ENCODE data around the gene SPTSSA.
"Not testable (repeated sequence)": the region's sequence is repeated elsewhere in the genome, so short reads cannot be mapped to it uniquely, and the experiment has no call there.

Gene SPTSSA

GRCh38 chr14:34424488-34424887, 37.6 kb downstream of the SPTSSA start:
- no peaks in the 10 kb centered on the region for H3K4me1 ChIP-seq (ENCODE audit: control insufficient read depth, insufficient read depth, low read length)
- H3K9ac ChIP-seq (ENCODE audit: low read depth, low read length): no peak overlapping the region
- H3K4me2 ChIP-seq (ENCODE audit: low read length): no peak overlapping the region
- H3K9me3 ChIP-seq (replicated peaks; ENCODE audit: low read length): peaks cover 3% of the 10 kb centered on the region
- no peaks in the 10 kb centered on the region for H3K27me3 ChIP-seq (ENCODE audit: control insufficient read depth, insufficient read depth, low read length)
- H3K4me3 ChIP-seq (ENCODE audit: low read length): no peak overlapping the region
- H3K36me3 ChIP-seq (ENCODE audit: insufficient read depth, low read length): no peaks in the 10 kb centered on the region

- Histone ChIP-seq H3K4me3 (ENCODE audit: low read length) (no peak overlapping the region), H3K4me1 (ENCODE audit: control insufficient read depth, insufficient read depth, low read length) (no peaks in the 10 kb centered on the region), H3K36me3 (ENCODE audit: insufficient read depth, low read length) (no peaks in the 10 kb centered on the region), H3K9ac (ENCODE audit: low read depth, low read length) (no peak overlapping the region), H3K27me3 (ENCODE audit: control insufficient read depth, insufficient read depth, low read length) (no peaks in the 10 kb centered on the region), H3K9me3 (replicated peaks; ENCODE audit: low read length) (peaks cover 3% of the 10 kb centered on the region), H3K4me2 (ENCODE audit: low read length) (no peak overlapping the region)
These were observed 38.6 kb downstream of the SPTSSA start for GRCh38 chr14:34423445-34423844.

- H3K9me3 ChIP-seq (replicated peaks; ENCODE audit: low read length): peaks cover 3% of the 10 kb centered on the region
- H3K36me3 ChIP-seq (ENCODE audit: insufficient read depth, low read length): no peaks in the 10 kb centered on the region
- H3K9ac ChIP-seq (ENCODE audit: low read depth, low read length): no peak overlapping the region
- H3K4me2 ChIP-seq (ENCODE audit: low read length): no peak overlapping the region
- H3K27me3 ChIP-seq (ENCODE audit: control insufficient read depth, insufficient read depth, low read length): no peaks in the 10 kb centered on the region
- H3K4me3 ChIP-seq (ENCODE audit: low read length): no peak overlapping the region
- H3K4me1 ChIP-seq (ENCODE audit: control insufficient read depth, insufficient read depth, low read length): no peaks in the 10 kb centered on the region
These were observed 41.4 kb downstream of the SPTSSA start for GRCh38 chr14:34420547-34421150.

- Histone ChIP-seq H3K9me3 (replicated peaks; ENCODE audit: low read length) (no peaks in the 10 kb centered on the region), H3K4me1 (ENCODE audit: control insufficient read depth, insufficient read depth, low read length) (no peaks in the 10 kb centered on the region), H3K9ac (ENCODE audit: low read depth, low read length) (no peak overlapping the region), H3K27me3 (ENCODE audit: control insufficient read depth, insufficient read depth, low read length) (peaks cover under 1% of the 10 kb centered on the region), H3K4me2 (ENCODE audit: low read length) (no peak overlapping the region), H3K4me3 (ENCODE audit: low read length) (no peak overlapping the region), H3K36me3 (ENCODE audit: insufficient read depth, low read length) (no peaks in the 10 kb centered on the region)
These were observed 52.3 kb downstream of the SPTSSA start for GRCh38 chr14:34409721-34410120.

GRCh38 chr14:34407951-34408350, 54.1 kb downstream of the SPTSSA start:
- H3K9ac ChIP-seq (ENCODE audit: low read depth, low read length): no peak overlapping the region
- no peaks in the 10 kb centered on the region for H3K9me3 ChIP-seq (replicated peaks; ENCODE audit: low read length)
- H3K4me1 ChIP-seq (ENCODE audit: control insufficient read depth, insufficient read depth, low read length): no peaks in the 10 kb centered on the region
- H3K4me3 ChIP-seq (ENCODE audit: low read length): no peak overlapping the region
- H3K36me3 ChIP-seq (ENCODE audit: insufficient read depth, low read length): no peaks in the 10 kb centered on the region
- H3K27me3 ChIP-seq (ENCODE audit: control insufficient read depth, insufficient read depth, low read length): peaks cover 7% of the 10 kb centered on the region
- no peak overlapping the region for H3K4me2 ChIP-seq (ENCODE audit: low read length)

GRCh38 chr14:34404416-34404815, 57.6 kb downstream of the SPTSSA start:
- H3K4me3 ChIP-seq (ENCODE audit: low read length): no peak overlapping the region
- peaks cover 7% of the 10 kb centered on the region for H3K27me3 ChIP-seq (ENCODE audit: control insufficient read depth, insufficient read depth, low read length)
- no peak overlapping the region for H3K9ac ChIP-seq (ENCODE audit: low read depth, low read length)
- no peaks in the 10 kb centered on the region for H3K36me3 ChIP-seq (ENCODE audit: insufficient read depth, low read length)
- no peak overlapping the region for H3K4me2 ChIP-seq (ENCODE audit: low read length)
- no peaks in the 10 kb centered on the region for H3K9me3 ChIP-seq (replicated peaks; ENCODE audit: low read length)
- no peaks in the 10 kb centered on the region for H3K4me1 ChIP-seq (ENCODE audit: control insufficient read depth, insufficient read depth, low read length)

GRCh38 chr14:34403646-34404045, 58.4 kb downstream of the SPTSSA start:
- H3K4me1 ChIP-seq (ENCODE audit: control insufficient read depth, insufficient read depth, low read length): no peaks in the 10 kb centered on the region
- no peaks in the 10 kb centered on the region for H3K36me3 ChIP-seq (ENCODE audit: insufficient read depth, low read length)
- no peak overlapping the region for H3K4me2 ChIP-seq (ENCODE audit: low read length)
- H3K9ac ChIP-seq (ENCODE audit: low read depth, low read length): no peak overlapping the region
- peaks cover 7% of the 10 kb centered on the region for H3K27me3 ChIP-seq (ENCODE audit: control insufficient read depth, insufficient read depth, low read length)
- no peak overlapping the region for H3K4me3 ChIP-seq (ENCODE audit: low read length)
- H3K9me3 ChIP-seq (replicated peaks; ENCODE audit: low read length): no peaks in the 10 kb centered on the region

GRCh38 chr14:34398024-34398423, 64.0 kb downstream of the SPTSSA start:
- H3K27me3 ChIP-seq (ENCODE audit: control insufficient read depth, insufficient read depth, low read length): no peaks in the 10 kb centered on the region

GRCh38 chr14:34387974-34388516, 74.0 kb downstream of the SPTSSA start:
- H3K36me3 ChIP-seq (ENCODE audit: insufficient read depth, low read length): no peaks in the 10 kb centered on the region
- H3K9ac ChIP-seq (ENCODE audit: low read depth, low read length): no peak overlapping the region
- H3K4me3 ChIP-seq (ENCODE audit: low read length): no peak overlapping the region
- H3K4me1 ChIP-seq (ENCODE audit: control insufficient read depth, insufficient read depth, low read length): no peaks in the 10 kb centered on the region
- H3K9me3 ChIP-seq (replicated peaks; ENCODE audit: low read length): no peaks in the 10 kb centered on the region
- no peak overlapping the region for H3K4me2 ChIP-seq (ENCODE audit: low read length)
- peaks cover 3% of the 10 kb centered on the region for H3K27me3 ChIP-seq (ENCODE audit: control insufficient read depth, insufficient read depth, low read length)

More at GRCh38 chr14:34398024-34398423, 64.0 kb downstream of the SPTSSA start:
- Histone ChIP-seq H3K9me3 (replicated peaks; ENCODE audit: low read length) (no peaks in the 10 kb centered on the region), H3K4me2 (ENCODE audit: low read length) (no peak overlapping the region), H3K36me3 (ENCODE audit: insufficient read depth, low read length) (no peaks in the 10 kb centered on the region), H3K4me3 (ENCODE audit: low read length) (no peak overlapping the region), H3K4me1 (ENCODE audit: control insufficient read depth, insufficient read depth, low read length) (no peaks in the 10 kb centered on the region), H3K9ac (ENCODE audit: low read depth, low read length) (no peak overlapping the region)

GRCh38 chr14:34386865-34387485, 75.1 kb downstream of the SPTSSA start:
- Histone ChIP-seq H3K9ac (ENCODE audit: low read depth, low read length) (no peak overlapping the region), H3K4me2 (ENCODE audit: low read length) (no peak overlapping the region), H3K27me3 (ENCODE audit: control insufficient read depth, insufficient read depth, low read length) (peaks cover 3% of the 10 kb centered on the region), H3K4me3 (ENCODE audit: low read length) (no peak overlapping the region), H3K36me3 (ENCODE audit: insufficient read depth, low read length) (no peaks in the 10 kb centered on the region), H3K4me1 (ENCODE audit: control insufficient read depth, insufficient read depth, low read length) (no peaks in the 10 kb centered on the region), H3K9me3 (replicated peaks; ENCODE audit: low read length) (no peaks in the 10 kb centered on the region)

GRCh38 chr14:34385881-34386280, 76.2 kb downstream of the SPTSSA start:
- not testable (repeated sequence) for H3K36me3 ChIP-seq (ENCODE audit: insufficient read depth, low read length); H3K9ac ChIP-seq (ENCODE audit: low read depth, low read length); H3K4me1 ChIP-seq (ENCODE audit: control insufficient read depth, insufficient read depth, low read length); H3K9me3 ChIP-seq (replicated peaks; ENCODE audit: low read length); H3K27me3 ChIP-seq (ENCODE audit: control insufficient read depth, insufficient read depth, low read length); H3K4me3 ChIP-seq (ENCODE audit: low read length); H3K4me2 ChIP-seq (ENCODE audit: low read length)

GRCh38 chr14:34383839-34384238, 78.2 kb downstream of the SPTSSA start:
- H3K27me3 ChIP-seq (ENCODE audit: control insufficient read depth, insufficient read depth, low read length): peaks cover 16% of the 10 kb centered on the region
- H3K4me3 ChIP-seq (ENCODE audit: low read length): no peak overlapping the region
- H3K36me3 ChIP-seq (ENCODE audit: insufficient read depth, low read length): no peaks in the 10 kb centered on the region
- H3K9me3 ChIP-seq (replicated peaks; ENCODE audit: low read length): no peaks in the 10 kb centered on the region
- H3K4me2 ChIP-seq (ENCODE audit: low read length): no peak overlapping the region
- H3K9ac ChIP-seq (ENCODE audit: low read depth, low read length): no peak overlapping the region
- H3K4me1 ChIP-seq (ENCODE audit: control insufficient read depth, insufficient read depth, low read length): no peaks in the 10 kb centered on the region
